Erythroblast (primary cell): ENCODE data around the gene CACNA1D.
"Not testable (repeated sequence)": the region's sequence is repeated elsewhere in the genome, so short reads cannot be mapped to it uniquely, and the experiment has no call there.

Experiments used
- GATA1 ChIP-seq: IDR thresholded peaks from 2 replicates; pipeline ENCODE4 v1.6.1; 2011; ENCODE audit warnings: low read depth, mild to moderate bottlenecking, control low read depth, low read length, moderate library complexity
- POLR2A ChIP-seq: IDR thresholded peaks from 2 replicates; pipeline ENCODE4 v1.6.1; 2011; ENCODE audit warnings: mild to moderate bottlenecking, low read length

GRCh38 chr3:53572184-53572583 lies 77.8 kb downstream of the CACNA1D start:
- TF ChIP-seq POLR2A, GATA1: not testable (repeated sequence)
